Measurements from ENCODE around the gene PLCB1.

The PLCB1 gene

GRCh38 chr20:8301655-8302054 is 169.6 kb downstream of the PLCB1 start:
- DNase-seq (ENCODE audit: low spot score): no peak

- DNase-seq (ENCODE audit: low spot score): no peak
These were observed 171.6 kb downstream of the PLCB1 start for GRCh38 chr20:8303651-8304050.

- DNase-seq (ENCODE audit: low spot score): no peak
These were observed 172.2 kb downstream of the PLCB1 start for GRCh38 chr20:8304124-8304816.

GRCh38 chr20:8305449-8305978 is 173.4 kb downstream of the PLCB1 start:
- DNase-seq (ENCODE audit: low spot score): peak; percentile 14

- DNase-seq (ENCODE audit: low spot score): no peak
These were observed 174.9 kb downstream of the PLCB1 start for GRCh38 chr20:8306937-8307336.

- peak; percentile 28 for DNase-seq (ENCODE audit: low spot score)
These were observed 177.6 kb downstream of the PLCB1 start for GRCh38 chr20:8309634-8310033.

- DNase-seq (ENCODE audit: low spot score): no peak
These were observed 178.6 kb downstream of the PLCB1 start for GRCh38 chr20:8310618-8311017.

GRCh38 chr20:8313073-8313472 is 181.0 kb downstream of the PLCB1 start:
- DNase-seq (ENCODE audit: low spot score): no peak

- no peak for DNase-seq (ENCODE audit: low spot score)
These were observed 183.8 kb downstream of the PLCB1 start for GRCh38 chr20:8315639-8316573.

- DNase-seq (ENCODE audit: low spot score): no peak
These were observed 185.4 kb downstream of the PLCB1 start for GRCh38 chr20:8317448-8317847.

- no peak for DNase-seq (ENCODE audit: low spot score)
These were observed 187.0 kb downstream of the PLCB1 start for GRCh38 chr20:8318965-8319625.

- no peak for DNase-seq (ENCODE audit: low spot score)
These were observed 188.2 kb downstream of the PLCB1 start for GRCh38 chr20:8320306-8320705.

- no peak for DNase-seq (ENCODE audit: low spot score)
These were observed 188.9 kb downstream of the PLCB1 start for GRCh38 chr20:8321001-8321400.

- no peak for DNase-seq (ENCODE audit: low spot score)
These were observed 190.7 kb downstream of the PLCB1 start for GRCh38 chr20:8322662-8323217.

- DNase-seq (ENCODE audit: low spot score): no peak
These were observed 194.1 kb downstream of the PLCB1 start for GRCh38 chr20:8326191-8326590.

GRCh38 chr20:8326899-8327298 is 194.8 kb downstream of the PLCB1 start:
- DNase-seq (ENCODE audit: low spot score): no peak

- DNase-seq (ENCODE audit: low spot score): no peak
These were observed 196.1 kb downstream of the PLCB1 start for GRCh38 chr20:8328189-8328588.

- no peak for DNase-seq (ENCODE audit: low spot score)
These were observed 198.3 kb downstream of the PLCB1 start for GRCh38 chr20:8330319-8330784.

GRCh38 chr20:8330785-8331695 is 199.0 kb downstream of the PLCB1 start:
- DNase-seq (ENCODE audit: low spot score): no peak

GRCh38 chr20:8331740-8332412 is 199.8 kb downstream of the PLCB1 start:
- DNase-seq (ENCODE audit: low spot score): peak; percentile 80

Measured in AG08395 (cell line).